GM21717 (cell line): ENCODE results near the gene FPR3.
"Not testable (repeated sequence)": the region's sequence is repeated elsewhere in the genome, so short reads cannot be mapped to it uniquely, and the experiment has no call there.

Experiments
- ATAC-seq: cut with Tn5 transposase; IDR thresholded peaks from one replicate; pipeline ENCODE4 v1.9.1; 2021; ENCODE audit warnings: mild to moderate bottlenecking, moderate library complexity; ENCODE audit not compliant: unreplicated experiment

The FPR3 gene

DNA sequence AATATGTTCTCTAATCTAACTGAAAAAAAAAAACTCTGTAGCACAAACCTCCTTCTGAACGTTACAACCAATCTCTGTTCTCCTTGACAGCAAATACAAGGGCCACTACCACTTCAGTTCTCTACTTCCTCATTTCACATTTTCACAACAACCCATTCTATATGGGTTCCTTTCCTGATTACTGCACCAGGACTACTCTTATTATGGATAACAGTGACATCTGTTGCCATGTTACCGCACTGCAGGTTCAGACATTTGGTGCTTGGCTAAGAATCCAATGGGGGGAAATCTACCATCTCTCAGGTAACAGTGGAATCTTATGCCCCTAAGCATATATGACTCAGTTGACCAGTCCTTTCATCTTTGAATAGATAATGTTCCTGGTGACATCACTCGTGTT, 11.6 kb upstream of the FPR3 start:
- ATAC-seq: no peak

DNA sequence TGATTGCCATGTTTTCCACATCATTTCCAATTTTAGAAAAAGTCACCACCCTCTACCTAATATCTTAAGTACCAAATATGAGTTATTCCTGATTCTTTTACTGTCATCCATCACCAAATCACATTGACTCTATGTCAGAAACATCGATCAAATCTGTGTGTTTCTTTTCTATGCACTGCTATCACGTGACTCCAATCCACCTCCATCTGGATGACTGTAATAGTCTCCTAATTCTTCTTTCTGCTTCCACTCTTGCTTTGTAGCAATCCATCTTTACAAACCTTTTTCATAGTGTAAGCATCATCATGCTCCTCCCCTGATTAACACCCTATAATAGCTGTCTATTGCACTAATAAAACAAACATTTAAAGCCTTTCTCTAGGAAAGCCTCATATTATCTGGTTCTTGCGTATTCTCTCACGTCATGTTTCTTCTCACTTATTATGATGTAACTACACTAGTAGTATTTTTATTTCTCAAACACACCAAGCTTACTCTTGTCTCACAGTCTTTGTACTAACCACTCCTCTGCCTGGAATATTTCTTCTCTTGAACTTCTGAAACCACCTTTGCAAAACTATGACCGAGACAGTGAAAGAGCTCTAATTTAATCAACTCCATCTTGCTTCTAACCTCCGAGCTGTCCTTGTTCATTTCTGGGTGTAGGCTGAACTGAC, 10.7 kb upstream of the FPR3 start:
- no peak for ATAC-seq

DNA sequence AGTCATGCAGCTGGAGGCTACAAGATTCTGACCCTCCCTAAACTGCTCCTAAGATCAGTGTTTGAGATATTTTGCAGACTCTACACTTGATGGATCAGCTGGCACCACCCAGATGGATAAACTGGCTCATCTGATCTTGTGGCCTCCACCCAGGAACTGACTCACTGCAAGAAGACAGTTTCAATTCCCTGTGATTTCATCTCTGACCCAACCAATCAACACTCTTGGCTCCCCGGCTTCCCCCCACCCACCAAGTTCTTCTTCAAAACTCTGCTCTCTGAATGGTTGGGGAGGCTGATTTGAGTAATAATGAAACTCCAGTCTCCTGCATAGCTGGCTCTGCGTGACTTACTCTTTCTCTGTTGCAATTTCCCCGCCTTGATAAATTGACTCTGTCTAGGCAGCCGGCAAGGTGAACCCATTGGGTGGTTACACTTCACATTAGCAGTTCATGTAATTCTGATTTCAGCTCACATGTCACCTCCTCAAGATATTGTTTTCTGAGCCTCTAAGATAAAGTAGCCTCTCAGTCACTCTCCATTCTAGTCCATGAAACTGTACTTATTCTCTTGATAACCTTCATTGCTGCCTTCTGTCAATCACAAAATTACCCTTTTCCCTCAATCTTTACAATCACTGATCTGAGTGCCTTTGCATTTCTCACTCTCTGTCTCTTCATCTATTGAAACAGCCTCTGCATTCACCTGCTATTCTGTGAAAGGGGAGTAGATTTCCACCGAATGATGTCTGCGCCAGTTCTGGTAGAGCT, 9.9 kb upstream of the FPR3 start:
- no peak for ATAC-seq

DNA sequence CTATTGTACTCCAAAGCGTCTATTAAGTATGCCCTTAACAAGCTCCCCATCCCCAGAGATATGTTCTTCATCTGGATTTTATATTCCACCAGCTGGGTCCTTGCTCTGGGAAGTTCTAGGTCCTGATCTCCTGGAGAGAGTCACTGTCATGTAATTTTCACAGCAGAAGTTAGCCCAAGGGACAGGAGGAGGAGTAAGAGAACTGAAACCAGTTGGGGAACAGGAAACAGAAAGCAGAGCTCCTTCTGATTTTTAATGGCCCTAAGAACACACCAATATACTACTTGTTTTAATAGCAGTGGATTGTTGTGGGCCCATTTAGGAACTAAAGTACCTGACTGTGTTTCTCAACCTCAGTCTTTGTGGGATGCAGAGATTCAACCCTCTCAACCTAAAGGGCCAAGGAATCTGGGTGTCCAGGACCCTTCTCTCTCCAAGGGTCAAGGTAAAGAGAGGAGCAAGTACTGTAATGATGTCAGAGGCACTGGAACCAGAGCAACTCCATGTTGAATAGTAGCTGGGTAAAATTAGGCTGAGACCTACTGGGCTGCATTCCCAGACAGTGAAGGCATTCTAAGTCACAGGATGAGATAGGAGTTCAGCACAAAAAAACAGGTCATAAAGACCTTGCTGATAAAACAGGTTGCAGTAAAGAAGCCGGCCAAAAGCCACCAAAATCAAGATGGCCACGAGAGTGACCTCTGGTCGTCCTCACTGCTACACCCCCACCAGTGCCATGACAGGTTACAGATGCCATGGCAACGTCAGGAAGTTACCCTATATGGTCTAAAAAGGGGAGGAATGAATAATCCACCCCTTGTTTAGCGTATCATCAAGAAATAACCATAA, 8.1 kb upstream of the FPR3 start:
- ATAC-seq: no peak

DNA sequence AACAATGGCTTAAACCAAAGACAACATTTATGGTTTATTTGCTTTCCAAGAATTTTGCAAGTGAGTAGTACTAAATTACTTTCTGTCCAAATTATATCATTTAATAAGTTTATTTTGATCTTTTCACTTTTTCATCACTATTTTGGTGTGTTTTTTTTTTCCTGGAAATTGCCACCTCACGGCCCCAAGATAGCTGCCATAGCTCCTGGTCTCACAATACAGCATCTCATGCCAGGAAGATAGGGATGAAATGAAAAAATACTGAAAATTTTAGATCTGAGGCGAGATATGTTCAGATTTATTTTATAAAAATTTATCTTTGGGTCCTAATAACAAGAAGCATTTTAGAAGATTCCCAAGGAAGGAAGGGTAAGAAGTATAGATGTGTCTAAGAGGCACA, 6.9 kb upstream of the FPR3 start:
- no peak for ATAC-seq

DNA sequence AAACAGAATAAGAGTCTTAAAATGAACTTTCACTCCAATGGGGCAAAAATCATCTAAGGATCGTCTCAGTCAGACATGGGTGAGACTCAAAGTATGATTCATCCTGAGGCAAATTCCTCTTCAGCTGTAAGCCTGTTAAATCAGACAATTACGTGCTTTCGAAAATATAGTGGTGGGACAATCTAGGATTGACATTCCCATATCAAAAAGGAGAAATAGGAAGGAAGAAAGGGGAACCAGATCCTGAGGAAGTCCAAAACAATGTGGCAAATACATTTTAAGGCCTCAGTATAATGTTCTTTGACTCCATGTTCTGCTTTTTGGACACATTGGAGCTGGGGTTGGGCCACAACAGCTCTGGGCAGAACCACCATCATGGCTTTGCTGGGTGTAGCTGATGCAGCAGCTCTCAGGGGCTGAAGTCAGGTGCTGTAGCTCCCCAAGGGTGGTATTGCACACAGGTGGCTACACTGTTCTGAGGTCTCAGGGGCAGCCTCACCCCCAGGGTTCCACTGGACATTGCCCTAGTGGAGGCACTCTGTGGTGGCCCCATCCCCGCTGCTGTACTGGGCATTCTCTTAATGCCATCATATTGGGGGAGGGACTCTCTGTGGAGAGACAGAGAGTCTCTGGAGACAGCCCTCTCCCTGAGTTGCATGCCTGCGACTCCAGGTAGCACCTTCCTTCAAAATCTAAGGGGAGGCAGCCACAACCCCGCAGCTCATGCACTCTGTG, 5.7 kb upstream of the FPR3 start:
- no peak for ATAC-seq

DNA sequence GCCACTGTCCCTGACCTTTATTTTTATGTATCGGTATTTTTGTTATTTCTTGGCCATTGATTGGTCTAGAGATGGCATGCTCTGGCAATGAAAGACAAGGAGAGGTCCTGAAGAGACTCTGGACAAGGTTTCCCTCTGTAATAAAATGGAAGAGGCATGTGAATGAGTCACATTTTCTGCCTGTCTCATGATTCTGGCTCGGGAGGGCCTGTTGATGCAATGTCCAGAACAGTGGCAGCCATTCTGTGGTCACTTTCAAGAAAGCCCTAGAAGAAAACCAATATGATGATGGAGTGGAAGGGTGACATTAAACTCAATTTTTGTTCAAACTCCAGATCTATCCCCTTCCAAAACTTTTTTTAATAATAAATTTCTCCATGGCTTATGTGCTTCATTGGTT, 2.0 kb upstream of the FPR3 start:
- no peak for ATAC-seq

DNA sequence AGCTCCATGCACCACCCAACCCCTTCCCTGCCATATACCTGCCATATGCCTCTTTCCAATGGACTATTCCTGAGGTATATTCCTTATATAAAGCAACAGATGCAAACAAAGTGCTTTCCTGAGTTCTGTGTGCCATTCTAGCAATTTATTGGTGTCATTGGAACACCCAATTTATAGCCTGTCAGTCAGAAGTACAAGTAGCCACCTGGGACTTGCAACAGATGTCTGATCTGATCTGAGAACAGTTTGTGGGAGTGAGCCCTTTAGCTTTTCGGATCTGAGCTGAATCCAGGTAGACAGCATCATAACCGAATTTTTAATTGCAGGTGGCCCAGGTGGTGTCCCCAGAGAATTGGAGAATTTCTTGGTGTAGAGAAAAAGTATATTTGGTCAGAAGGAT, 963 bp upstream of the FPR3 start:
- no peak for ATAC-seq

DNA sequence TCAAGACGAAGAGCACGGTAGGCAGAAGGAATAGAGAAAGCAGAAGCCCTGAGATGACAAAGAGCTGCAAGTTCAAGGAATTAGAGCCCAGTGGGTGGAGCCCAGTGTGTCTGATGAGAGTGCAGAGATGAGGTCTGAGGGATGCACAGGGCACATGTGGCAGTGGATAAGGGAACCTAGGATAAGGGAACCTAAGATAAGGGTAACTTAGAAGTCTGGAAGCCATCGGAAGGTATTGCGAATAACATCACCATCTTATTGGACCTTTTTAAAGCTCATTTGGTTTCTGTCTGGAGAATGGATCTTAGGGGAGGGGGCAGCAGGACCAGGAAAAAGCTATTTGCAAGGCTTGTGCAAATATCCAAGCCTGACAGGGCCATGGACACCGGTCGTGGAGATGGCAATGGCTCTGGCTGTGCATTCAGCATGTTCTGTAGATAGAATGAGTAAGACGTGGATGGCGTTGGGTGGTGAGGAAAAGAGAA, 1.3 kb downstream of the FPR3 start:
- no peak for ATAC-seq

DNA sequence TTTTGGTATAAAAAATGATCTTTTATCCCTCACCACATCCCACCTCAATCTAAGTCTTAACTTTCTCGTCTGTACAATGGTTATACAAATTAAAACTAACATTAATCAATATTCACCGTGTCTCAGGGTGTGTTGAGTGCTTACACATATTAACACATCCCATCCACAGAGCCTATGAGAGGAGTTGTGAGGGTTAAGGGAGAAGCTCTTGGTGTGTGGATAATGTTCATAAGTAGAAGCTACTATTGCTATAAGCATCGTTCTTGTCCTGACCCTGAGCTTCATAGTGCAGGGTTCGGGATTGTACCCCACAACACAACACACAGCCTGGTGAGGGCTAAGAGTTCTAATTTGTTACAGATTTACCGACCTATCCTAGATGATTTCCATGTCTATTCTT, 2.5 kb downstream of the FPR3 start:
- ATAC-seq: no peak

DNA sequence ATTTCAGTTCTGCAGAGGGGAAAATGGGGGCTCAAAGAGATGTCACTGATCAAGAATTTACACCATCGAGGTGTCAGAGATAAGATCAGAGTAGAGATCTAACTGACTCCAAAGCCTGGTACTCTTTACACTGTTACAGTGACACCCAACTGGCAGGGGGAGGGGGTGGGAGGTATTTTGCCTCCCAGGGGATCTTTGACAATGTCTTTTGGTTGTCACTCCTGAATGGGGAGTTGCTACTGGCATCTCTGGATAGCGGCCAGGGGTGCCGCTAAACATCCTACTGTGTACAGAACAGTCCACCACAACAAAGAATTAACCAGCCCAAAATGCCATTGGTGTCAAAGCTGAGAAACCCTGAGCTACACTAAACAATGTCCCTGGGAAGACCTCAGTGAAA, 3.1 kb downstream of the FPR3 start:
- no peak for ATAC-seq

DNA sequence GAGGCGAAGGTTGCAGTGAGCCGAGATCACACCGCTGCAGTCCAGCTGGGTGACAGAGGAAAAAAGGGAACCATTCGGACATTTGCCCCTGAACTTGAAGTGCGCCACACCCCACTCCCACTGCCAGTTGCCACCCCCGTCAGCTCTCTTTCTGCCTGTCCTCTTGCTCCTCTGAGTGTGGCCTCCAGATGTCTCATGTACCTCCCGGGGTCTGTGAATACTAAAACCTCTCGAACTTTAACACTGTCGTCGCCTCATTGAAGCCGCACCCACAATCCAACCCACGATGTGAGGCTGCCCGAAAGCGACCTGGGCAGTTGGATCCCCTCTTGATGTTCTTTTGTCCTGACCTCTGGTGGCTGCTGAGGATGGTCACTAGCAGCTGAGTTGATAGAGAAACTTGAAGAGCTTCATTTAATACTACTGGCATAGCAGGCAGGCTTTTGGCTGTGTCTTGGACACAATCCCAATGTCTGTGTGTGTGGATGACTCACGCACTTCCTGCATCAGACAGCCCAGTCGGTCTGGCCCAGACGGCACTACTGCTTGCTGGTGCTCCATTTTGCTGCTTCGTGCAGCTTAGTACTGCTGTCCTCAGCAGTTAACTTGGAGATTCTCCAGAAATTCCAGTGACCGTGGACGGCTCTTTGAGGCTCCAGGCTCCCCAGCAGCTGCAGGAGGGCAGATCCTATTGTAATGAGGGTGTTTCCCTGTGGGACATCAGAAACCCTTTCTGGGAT, 4.2 kb downstream of the FPR3 start:
- ATAC-seq: no peak

DNA sequence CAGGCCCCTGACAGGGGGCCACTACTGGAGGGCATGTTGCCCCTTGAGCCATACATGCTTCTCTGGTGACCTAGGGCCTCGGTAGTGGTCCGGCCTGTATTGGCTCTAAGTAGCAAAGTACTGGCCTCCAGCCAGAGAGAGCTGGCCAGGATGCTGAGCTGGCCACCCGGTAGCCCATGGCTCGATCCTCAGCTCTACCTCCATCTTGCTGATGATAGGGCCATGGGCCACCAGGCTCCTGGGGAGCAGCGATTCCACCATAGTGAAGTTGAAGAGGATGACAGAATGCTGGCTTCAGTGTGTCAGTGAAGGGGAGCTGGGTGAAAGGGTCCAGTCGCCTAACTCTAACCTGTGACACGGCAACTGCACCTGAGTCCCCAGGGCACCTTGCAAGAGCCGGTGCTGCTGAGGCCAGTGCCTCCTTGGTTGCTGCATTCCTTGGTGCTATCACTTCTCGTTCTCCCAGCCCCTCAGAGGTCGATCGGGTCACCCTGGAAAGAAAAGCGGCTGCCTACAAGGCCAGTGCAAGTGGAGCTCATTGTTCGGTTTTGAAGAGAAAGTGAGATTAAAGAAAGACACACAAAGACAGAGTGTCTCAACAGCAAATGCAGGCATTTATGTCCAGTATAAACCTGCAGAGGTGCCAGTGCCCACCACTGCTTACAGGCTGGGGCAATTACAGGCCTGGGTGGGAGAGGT, 5.0 kb downstream of the FPR3 start:
- no peak for ATAC-seq

DNA sequence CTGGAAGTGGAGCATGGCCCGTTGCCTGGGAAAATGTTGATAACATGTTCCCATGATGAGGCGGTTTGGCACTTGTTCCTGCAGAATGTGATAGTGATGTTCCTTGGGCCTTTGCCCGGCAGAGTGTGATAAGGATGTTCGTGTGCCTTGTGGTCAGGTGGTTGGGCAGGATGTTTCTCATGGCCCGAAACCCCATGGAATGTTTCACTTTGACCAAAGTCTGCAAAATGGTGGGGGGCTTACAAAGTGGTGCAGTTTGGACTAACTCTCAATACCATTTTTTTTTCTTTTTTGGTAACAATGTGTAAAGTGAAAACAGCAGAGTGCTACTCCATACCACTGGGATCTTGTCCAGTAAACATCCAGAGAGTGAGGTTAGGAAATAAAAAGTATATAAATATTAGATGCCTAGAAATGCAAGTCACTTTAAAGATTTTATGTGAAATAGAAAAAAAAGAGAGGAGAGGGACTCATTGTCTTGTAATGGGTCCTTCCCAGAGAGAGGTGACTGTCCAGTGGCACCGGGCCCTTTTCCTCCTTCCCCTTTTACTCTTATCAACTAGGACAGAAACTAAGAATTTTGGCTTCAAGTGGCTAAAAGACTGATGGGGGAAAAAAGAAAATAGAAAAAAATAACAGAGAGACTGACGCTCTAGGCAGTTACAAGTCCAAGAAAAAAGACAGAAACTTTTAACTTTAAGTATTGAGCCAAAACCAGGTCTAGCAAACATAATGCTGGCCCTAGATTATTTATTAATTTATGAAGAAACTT, 5.7 kb downstream of the FPR3 start:
- no peak for ATAC-seq

DNA sequence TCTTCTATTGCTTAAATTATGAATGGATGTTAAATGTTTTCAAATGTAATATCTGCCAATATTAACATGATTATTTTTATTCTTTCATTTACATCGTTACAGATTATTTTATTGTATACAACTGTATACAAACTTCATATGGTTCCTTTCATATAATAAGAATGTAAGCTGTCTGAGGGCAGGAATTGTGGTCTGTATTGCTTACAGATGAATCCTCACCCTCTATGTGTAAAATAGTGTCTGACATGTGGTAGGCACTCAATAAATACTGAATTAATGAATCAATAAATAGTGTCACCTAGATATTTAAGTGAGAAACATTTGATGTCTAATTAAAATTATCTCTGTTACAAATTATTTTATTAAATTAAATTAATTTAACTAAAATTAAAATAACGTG, 7.8 kb downstream of the FPR3 start:
- no peak for ATAC-seq

DNA sequence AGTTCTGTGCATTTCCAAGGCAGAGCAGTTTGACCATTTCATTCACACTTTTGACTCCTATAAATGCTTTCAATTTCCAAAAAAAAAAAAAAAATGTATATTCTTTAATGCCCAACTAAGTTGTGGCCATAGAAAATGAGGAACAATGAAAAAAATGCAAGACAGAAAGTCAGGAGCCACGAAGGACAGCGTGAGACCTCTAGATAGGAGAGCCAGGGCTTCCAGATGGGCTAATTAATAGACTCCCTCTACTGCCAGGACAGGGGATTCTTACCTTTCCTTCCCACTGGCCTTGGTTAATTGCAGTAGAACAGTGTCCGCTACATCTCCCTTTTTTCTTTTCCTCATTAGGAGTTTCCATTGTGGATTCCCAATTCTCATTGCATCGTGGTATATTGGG, 8.6 kb downstream of the FPR3 start:
- no peak for ATAC-seq

DNA sequence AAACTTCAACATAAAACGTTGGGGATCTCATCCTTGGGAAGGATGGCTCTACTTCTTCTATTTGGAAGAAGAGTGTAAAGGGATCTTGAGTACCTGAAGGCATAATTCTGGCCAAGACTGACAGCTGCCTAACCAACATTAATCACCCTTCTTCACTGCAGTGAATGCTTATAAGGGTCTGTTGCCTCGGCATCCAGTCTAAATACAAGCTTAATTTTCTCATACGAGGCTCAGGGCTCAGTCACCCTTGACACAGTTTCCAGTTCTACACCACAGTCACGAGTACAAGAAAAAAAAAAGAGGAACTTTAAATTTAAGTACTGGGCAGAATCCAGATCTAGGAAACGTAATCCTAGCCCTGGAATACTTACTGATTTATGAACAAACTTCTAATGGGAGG, 9.0 kb downstream of the FPR3 start:
- ATAC-seq: no peak

DNA sequence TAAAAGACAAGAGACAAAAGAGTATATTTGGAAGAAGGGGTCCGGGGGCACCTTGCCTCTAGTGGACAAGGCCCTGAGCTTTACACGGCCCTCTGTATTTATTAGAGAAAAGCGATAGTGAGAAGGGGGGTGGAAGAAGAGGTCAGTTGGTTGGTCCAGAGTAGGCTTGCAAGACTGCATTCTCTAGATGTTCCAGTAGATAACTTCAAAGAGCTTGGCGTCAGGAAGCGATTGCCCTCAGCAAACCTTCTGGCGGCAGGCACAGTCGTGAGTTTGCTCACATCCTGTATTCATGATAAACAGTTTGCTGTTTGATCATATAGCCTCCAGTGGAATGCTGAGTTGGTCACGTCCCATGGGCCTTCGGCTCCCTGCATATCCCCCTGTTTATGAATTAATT, 9.8 kb downstream of the FPR3 start:
- not testable (repeated sequence) for ATAC-seq

DNA sequence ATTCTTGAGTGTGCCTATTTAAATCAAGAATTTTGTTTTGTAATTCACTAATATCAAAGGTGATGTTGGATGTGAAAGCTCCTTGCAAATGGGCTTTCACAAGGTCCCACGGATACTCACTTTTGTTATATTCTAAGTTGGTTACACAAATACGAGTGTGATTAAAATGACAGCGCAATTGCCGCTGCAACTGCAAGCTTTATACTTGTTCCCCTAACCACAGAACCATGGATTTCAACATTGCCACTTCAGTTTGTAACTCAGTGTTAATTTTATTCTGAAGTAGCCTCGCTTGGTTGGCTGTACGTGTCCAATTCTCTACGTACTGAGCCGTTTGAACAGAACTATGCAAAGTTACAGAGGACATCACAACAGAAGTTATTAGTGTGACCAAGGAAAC, 10.4 kb downstream of the FPR3 start:
- not testable (repeated sequence) for ATAC-seq
